HUDEP-2 (cell line): ENCODE data around the gene MPZL1.
A peak's percentile ranks its signal among the peaks of the same experiment; 100 is the strongest.

Experiments
- DNase-seq, 76 experiments: peaks; one replicate each; lab custom pipeline; 2025; ENCODE audit not compliant: unreplicated experiment in 76 of 76; lab: John Stamatoyannopoulos, UW

MPZL1 gene

GRCh38 chr1:167694691-167695090 is 27.1 kb upstream of the MPZL1 start:
- no peak for DNase-seq

GRCh38 chr1:167695147-167695546 is 26.6 kb upstream of the MPZL1 start:
- DNase-seq: no peak

- DNase-seq: no peak
Observed at GRCh38 chr1:167695756-167696561, 25.8 kb upstream of the MPZL1 start.

GRCh38 chr1:167697667-167698141 is 24.1 kb upstream of the MPZL1 start:
- DNase-seq: no peak

DNA sequence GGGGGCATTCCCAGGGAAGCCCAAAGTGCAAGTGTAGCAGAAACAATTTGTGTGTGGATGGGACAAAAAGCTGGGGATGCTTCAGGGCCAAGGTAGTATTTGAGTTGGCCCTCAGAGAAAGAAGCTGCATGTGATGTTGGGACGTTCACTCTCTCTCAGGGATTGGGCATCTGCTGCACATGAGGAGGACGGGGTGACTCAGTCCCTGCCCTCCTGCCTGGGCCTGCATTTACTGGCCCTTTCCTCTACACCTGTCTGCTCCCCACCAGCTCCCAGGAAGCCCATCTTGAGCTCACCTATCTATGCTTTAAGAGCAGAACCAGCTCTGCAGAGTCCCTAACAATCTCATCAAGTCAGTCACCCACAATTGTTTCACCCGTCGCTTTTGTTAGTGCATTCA is 23.5 kb upstream of the MPZL1 start:
- DNase-seq: no peak

- no peak for DNase-seq
Observed at GRCh38 chr1:167701510-167701909, 20.3 kb upstream of the MPZL1 start.

GRCh38 chr1:167703557-167703956 is 18.2 kb upstream of the MPZL1 start:
- no peak for DNase-seq

- no peak for DNase-seq
Observed at GRCh38 chr1:167704715-167705114, 17.1 kb upstream of the MPZL1 start.

DNA sequence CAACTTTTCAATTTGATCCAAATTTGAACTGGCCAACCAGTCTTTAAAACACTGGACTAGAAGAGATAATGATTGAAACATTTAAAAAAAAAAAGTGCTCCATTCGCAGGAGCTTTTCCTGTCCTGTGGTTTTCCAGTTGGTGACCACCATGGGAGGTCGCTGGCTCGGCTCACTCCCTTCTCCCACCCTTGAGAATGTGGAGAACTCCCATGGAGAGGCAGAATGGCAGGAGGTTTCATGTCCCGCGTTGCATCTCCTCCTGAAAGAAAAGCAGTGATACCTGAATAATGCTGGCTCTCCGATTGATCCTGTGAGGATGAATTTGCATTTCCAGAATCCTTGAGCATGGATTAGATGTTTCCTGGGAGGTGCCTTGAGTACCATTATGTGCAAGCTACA is 16.5 kb upstream of the MPZL1 start:
- DNase-seq: no peak

GRCh38 chr1:167706363-167706762 is 15.4 kb upstream of the MPZL1 start:
- no peak for DNase-seq

GRCh38 chr1:167706931-167707877 is 14.6 kb upstream of the MPZL1 start:
- DNase-seq: no peak

DNA sequence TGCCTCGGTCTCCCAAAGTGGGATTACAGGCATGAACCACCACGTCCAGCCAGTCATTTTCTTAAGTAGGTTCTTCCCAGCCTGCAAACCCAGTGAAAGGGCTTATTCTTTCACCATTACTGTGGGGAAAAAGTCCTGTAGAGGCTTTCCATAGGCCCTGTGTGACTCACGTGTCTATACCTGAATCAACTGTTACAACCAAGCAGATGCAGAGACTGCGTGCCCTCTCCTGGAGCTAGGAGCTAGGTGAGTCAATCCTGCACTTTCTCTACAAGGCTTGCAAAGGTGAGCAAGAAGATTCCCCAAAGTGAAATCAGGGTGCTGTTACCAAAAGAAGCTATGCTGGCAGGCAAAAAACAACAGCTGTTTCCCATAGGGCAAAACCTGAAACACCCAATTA is 13.8 kb upstream of the MPZL1 start:
- no peak for DNase-seq

- DNase-seq: no peak
Observed at GRCh38 chr1:167708940-167709389, 12.8 kb upstream of the MPZL1 start.

DNA sequence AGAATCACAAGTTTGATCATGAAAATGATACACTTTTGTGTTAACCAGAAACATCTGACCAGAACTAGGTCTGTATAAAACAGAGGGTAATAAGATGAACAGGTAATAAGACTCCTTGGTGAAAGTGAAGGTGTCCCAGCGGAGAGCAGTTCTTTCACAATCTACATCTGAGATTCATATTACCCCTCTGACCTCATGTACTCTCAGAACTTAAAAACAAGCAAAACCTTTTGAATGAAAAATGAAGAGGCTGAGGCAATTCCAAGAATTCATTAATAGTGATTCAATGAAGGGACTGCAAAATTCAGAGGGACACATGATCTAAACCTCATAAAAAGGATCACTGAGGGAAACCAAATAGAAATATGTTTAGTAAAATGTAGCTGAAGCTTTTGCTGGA is 10.9 kb upstream of the MPZL1 start:
- DNase-seq: no peak

DNA sequence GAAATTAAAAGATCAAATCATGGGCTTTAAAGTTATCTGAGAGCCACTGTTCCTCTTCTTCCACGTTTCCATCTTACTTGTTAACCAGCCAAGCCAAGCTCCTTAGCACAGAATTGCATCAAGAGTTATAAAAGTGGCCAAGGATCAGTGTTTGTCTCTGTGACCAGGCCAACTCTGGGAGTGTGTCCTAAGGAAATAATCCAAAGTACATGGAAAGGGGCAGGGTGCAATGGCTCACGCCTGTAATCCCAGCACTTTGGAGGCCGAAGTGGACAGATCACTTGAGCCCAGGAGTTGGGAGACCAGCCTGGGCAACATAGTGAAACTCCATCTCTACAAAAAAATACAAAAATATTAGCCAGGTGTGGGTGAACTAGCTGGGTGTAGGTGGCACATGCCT is 10.0 kb upstream of the MPZL1 start:
- DNase-seq: no peak

DNA sequence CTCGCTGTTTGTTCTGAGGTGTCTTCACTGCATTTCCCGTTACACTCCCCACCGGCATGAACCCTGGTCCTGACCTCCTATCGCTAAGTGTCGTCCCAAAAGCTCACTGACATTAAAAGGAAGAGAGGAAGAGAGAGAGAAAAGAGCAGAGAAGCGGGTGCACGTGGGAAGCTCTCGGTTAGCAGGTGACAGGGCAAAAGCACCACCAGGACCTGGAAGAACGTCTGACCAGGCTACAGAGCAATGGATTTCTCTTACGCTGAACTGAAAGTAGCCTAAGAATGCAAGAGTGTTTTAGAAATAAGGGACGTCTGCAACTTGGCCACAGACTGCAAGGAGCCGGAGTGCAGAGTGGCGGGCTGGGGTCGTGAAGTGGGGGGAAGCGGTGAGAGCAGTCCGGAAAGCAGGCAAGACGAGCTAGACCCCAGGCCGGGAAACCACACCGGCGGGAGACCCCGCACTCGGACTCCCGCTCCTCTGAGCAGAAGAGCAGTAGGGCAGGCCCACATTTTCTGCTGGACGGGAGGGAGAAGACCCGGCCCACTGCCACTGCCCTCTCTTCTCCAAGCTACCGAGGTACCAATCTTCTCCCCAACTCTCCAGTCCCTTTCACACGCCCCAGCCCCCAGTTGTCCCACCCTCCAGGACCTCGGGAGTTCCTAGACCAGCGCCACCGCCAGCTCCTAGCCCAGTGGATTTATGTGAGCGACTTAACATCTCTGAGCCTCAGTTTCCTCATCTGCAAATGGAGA is 8.3 kb upstream of the MPZL1 start:
- DNase-seq: peak in 9 of 76 experiments; percentile 6 to 43 (median 19)

- DNase-seq: peak in 44 of 76 experiments; percentile 44 to 89 (median 80)
Observed at GRCh38 chr1:167714098-167714438, 7.7 kb upstream of the MPZL1 start.

DNA sequence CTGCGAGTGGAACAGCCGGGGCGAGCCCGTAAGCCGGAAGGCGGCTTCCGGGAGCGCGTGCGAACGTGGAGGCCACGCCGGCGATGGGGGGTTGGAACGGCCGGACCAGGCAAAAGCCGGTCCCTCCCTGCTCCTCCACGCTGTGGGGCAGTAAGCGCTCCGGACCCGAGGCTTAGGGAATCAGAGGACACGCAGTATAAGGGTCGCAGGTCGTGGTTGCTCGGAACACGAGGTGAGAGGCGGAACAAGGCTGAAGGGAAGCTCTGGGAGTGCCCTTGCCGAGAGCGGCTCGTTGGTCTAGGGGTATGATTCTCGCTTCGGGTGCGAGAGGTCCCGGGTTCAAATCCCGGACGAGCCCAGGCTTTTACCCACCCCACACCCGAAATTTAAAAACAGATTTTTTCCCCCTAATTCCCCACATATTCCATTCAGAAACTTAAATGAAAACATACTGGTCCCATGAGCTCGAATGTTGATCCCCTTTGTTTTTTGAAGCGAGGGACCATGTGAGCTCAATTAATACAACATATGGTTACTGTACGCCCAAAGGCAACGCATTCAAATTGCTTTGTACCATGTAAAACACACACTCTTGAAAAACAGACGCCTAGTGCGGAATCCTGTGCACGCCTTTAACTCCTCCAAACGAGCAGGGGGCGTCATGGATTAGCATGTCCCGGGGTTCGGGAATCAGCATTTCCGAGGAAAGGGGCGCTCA is 7.2 kb upstream of the MPZL1 start:
- peak; percentile 10 to 96 (median 82) for DNase-seq

DNA sequence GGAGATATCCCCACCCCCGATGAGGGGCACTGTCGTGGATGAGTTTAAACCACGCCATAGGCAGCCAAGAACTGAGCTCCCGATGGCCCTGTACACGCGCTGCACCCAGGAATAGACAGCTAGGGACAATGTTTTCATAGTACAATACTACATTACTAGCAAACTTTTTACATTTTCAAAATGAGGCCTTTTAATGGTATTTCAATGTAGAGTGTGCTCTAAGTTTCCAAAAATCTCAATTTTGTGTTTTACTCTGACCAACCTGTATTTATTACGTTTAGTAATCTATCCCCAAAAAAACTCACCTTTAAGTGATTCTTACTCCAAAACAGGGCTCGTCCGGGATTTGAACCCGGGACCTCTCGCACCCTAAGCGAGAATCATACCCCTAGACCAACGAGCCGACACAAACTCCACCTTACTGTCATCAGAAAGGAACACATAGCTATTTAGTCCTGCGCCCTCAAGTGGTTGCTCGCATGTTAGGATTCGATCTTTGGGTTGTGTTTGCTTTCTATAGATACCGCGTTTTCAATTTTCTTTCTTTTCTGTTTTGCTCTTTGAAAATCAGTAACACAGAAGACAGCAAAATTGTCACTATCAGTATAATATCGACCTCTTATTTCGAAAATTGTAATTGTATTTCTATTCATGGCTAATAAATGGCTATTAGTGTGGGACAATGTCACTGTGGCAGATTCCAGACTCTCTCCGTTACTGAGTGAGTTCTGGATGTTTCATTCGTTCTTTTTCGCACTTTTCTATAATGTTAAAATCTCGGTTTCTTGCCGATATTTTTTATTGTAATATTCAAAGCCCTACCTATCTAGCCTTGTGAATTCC is 6.4 kb upstream of the MPZL1 start:
- DNase-seq: peak; percentile 14 to 94 (median 77)

DNA sequence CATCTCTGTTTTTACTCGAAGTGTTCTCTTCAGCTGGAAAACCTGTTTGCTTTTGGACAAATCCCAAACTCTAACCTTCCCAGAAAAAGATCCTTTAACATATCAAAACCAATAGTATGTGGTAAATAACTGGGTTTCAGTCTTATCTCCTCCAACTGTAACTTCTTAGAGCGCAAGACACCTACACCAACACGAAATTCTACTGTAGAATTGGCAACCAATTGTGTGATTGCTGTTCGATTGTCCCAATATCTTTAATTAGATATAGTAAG is 5.8 kb upstream of the MPZL1 start:
- peak in 2 of 76 experiments; percentile 51 to 59 for DNase-seq
